ENCODE data around the gene TRMT1. TPM values are rescaled to one million over a fixed set of nuclear protein-coding genes. Genes with fewer than 3 reads are reported as not detected.

Gene TRMT1
- total RNA-seq, 1 experiment from 2014 or later, result 91.8 TPM

GRCh38 chr19:13090511-13091231 is 25.9 kb downstream of the TRMT1 start:
- Histone ChIP-seq H3K4me3 (ENCODE audit: low read length) (no peak overlapping the region), H3K4me2 (ENCODE audit: low read length) (no peak overlapping the region), H2AFZ (ENCODE audit: low read length) (no peak overlapping the region), H3K27ac (ENCODE audit: low read length) (no peak overlapping the region), H3K27me3 (ENCODE audit: low read length) (no peaks in the 10 kb centered on the region), H3K9ac (ENCODE audit: low read length) (no peak overlapping the region), H3K9me2 (replicated peaks; ENCODE audit: low read length) (no peaks in the 10 kb centered on the region), H3K79me2 (ENCODE audit: low read length) (no peaks in the 10 kb centered on the region), H3K4me1 (ENCODE audit: insufficient read depth, low read length) (peaks cover 9% of the 10 kb centered on the region; the same call in 1 of the 2 replicates), H3F3A (ENCODE audit: low read length, unreplicated experiment) (no peaks in the 10 kb centered on the region), H4K20me1 (ENCODE audit: low read length) (no peaks in the 10 kb centered on the region), H3K36me3 (ENCODE audit: low read depth, low read length) (no peaks in the 10 kb centered on the region; the same call in 1 of the 2 replicates), H3K9me3 (ENCODE audit: low read length) (no peaks in the 10 kb centered on the region)
- ChIA-PET POLR2A (ENCODE audit: unreplicated experiment) (interaction anchor here (0.6 kb wide), 1 partner anchor 38 kb away, joined by 3 read pairs; no protein-coding TSS in a partner anchor), CTCF (no interaction called here)
- intact Hi-C loops (cut with micrococcal nuclease), result no loop called here
- no peak for TF ChIP-seq EZH2 (IDR thresholded peaks at IDR 0.05; ENCODE audit: low read length, unreplicated experiment)
- no peak for TF ChIP-seq EZH2phosphoT487 (IDR thresholded peaks at IDR 0.05; ENCODE audit: borderline replicate concordance, low read length)
- TF ChIP-seq CTCF (conservative IDR thresholded peaks at IDR 0.05; ENCODE audit: low read depth, low read length), result no peak
- DNase-seq (no peak), ATAC-seq (no peak)
- BruUV-seq (replicated peaks), result no TSS peak

- H3K4me1 ChIP-seq (ENCODE audit: insufficient read depth, low read length), result peaks cover 9% of the 10 kb centered on the region; the same call in 1 of the 2 replicates
- ChIA-PET CTCF (no interaction called here), POLR2A (ENCODE audit: unreplicated experiment) (no interaction called here)
- no peaks in the 10 kb centered on the region for H3K9me2 ChIP-seq (replicated peaks; ENCODE audit: low read length)
- no peaks in the 10 kb centered on the region; the same call in 1 of the 2 replicates for H3K36me3 ChIP-seq (ENCODE audit: low read depth, low read length)
- H4K20me1 ChIP-seq (ENCODE audit: low read length), result no peaks in the 10 kb centered on the region
- intact Hi-C loops (cut with micrococcal nuclease), result no loop called here
- no peaks in the 10 kb centered on the region for H3K9me3 ChIP-seq (ENCODE audit: low read length)
- H3K4me2 ChIP-seq (ENCODE audit: low read length), result no peak overlapping the region
- BruUV-seq (replicated peaks), result no TSS peak
- H3K9ac ChIP-seq (ENCODE audit: low read length), result no peak overlapping the region
- no peak for TF ChIP-seq EZH2 (IDR thresholded peaks at IDR 0.05; ENCODE audit: low read length, unreplicated experiment)
- TF ChIP-seq CTCF (conservative IDR thresholded peaks at IDR 0.05; ENCODE audit: low read depth, low read length), result no peak
- no peak for TF ChIP-seq EZH2phosphoT487 (IDR thresholded peaks at IDR 0.05; ENCODE audit: borderline replicate concordance, low read length)
- no peak overlapping the region for H2AFZ ChIP-seq (ENCODE audit: low read length)
- no peaks in the 10 kb centered on the region for H3F3A ChIP-seq (ENCODE audit: low read length, unreplicated experiment)
- H3K27me3 ChIP-seq (ENCODE audit: low read length), result no peaks in the 10 kb centered on the region
- DNase-seq (no peak), ATAC-seq (no peak)
- no peaks in the 10 kb centered on the region for H3K79me2 ChIP-seq (ENCODE audit: low read length)
- no peak overlapping the region for H3K27ac ChIP-seq (ENCODE audit: low read length)
- no peak overlapping the region for H3K4me3 ChIP-seq (ENCODE audit: low read length)
These were observed 26.6 kb downstream of the TRMT1 start for GRCh38 chr19:13089857-13090507.

Data from PC-3 (cell line).